HG03060 (cell line): ENCODE results near the gene CHPT1.
"Not testable (repeated sequence)": the region's sequence is repeated elsewhere in the genome, so short reads cannot be mapped to it uniquely, and the experiment has no call there.

Experiments
- ATAC-seq: cut with Tn5 transposase; IDR thresholded peaks from one replicate; pipeline ENCODE4 v1.9.1; 2021; ENCODE audit warnings: low read depth, moderate number of reproducible peaks; ENCODE audit not compliant: unreplicated experiment

CHPT1 gene

GRCh38 chr12:101697197-101697929 lies at the start of gene CHPT1:
Gene CHPT1 (plus strand): TSS chr12:101697640. CDS start chr12:101697862, 222 bp downstream.
- no peak for ATAC-seq

GRCh38 chr12:101647711-101648110 lies 49.7 kb upstream of the CHPT1 start:
- ATAC-seq = no peak

GRCh38 chr12:101648195-101648594 lies 49.2 kb upstream of the CHPT1 start:
- ATAC-seq = no peak

GRCh38 chr12:101650346-101651117 lies 46.9 kb upstream of the CHPT1 start:
- no peak for ATAC-seq

GRCh38 chr12:101653030-101653429 lies 44.4 kb upstream of the CHPT1 start:
- ATAC-seq = no peak

- no peak for ATAC-seq
Measured at GRCh38 chr12:101653503-101653902, 43.9 kb upstream of the CHPT1 start.

- ATAC-seq = no peak
Measured at GRCh38 chr12:101654442-101654841, 43.0 kb upstream of the CHPT1 start.

GRCh38 chr12:101655393-101655792 lies 42.0 kb upstream of the CHPT1 start:
- ATAC-seq = no peak

GRCh38 chr12:101660662-101661061 lies 36.8 kb upstream of the CHPT1 start:
- ATAC-seq = not testable (repeated sequence)

GRCh38 chr12:101663298-101663697 lies 34.1 kb upstream of the CHPT1 start:
- no peak for ATAC-seq

- ATAC-seq = no peak
Measured at GRCh38 chr12:101664992-101665391, 32.4 kb upstream of the CHPT1 start.

GRCh38 chr12:101666052-101666728 lies 31.2 kb upstream of the CHPT1 start:
- ATAC-seq = no peak

- ATAC-seq = no peak
Measured at GRCh38 chr12:101667591-101667990, 29.8 kb upstream of the CHPT1 start.

GRCh38 chr12:101670007-101670671 lies 27.3 kb upstream of the CHPT1 start:
- ATAC-seq = no peak

- ATAC-seq = peak; percentile 64
Measured at GRCh38 chr12:101671157-101671791, 26.2 kb upstream of the CHPT1 start.

- no peak for ATAC-seq
Measured at GRCh38 chr12:101671833-101672232, 25.6 kb upstream of the CHPT1 start.

GRCh38 chr12:101675555-101675954 lies 21.9 kb upstream of the CHPT1 start:
- ATAC-seq = no peak

GRCh38 chr12:101676497-101676896 lies 20.9 kb upstream of the CHPT1 start:
- not testable (repeated sequence) for ATAC-seq

- no peak for ATAC-seq
Measured at GRCh38 chr12:101678081-101678480, 19.4 kb upstream of the CHPT1 start.

GRCh38 chr12:101680240-101680639 lies 17.2 kb upstream of the CHPT1 start:
- no peak for ATAC-seq
